OCI-LY3 (cell line): ENCODE data around the gene EBP.
A peak's percentile ranks its signal among the peaks of the same experiment; 100 is the strongest.

Source experiments
- H2AFZ ChIP-seq: fragments of 200-600, 300-600 bp; shearing (Covaris generic); 2 replicates; pipeline ENCODE4 v1.6.0; 2014; ENCODE audit warnings: antibody characterized with exemption, low read depth, low read length
- H3K27ac ChIP-seq: fragments of 200-600, 300-600 bp; sonication (generic); 2 replicates; pipeline ENCODE4 v1.5.1; 2014; ENCODE audit warnings: mild to moderate bottlenecking, low read length, moderate library complexity, mixed read lengths
- H3K27me3 ChIP-seq: fragments of 200-600, 300-600 bp; sonication (generic); 2 replicates; pipeline ENCODE4 v1.6.1; 2014; ENCODE audit warnings: low read depth, low read length, mixed read lengths
- H3K36me3 ChIP-seq: fragments of 200-600, 300-600 bp; sonication (generic); replicated peaks from 2 replicates; pipeline ENCODE3; 2014; ENCODE audit warnings: low read depth, low read length, mixed read lengths
- H3K4me1 ChIP-seq: fragments of 300-600, 200-600 bp; sonication (generic); 2 replicates; pipeline ENCODE4 v1.6.1; 2014; ENCODE audit warnings: low read length, mixed read lengths
- H3K4me2 ChIP-seq: fragments of 200-600, 300-600 bp; sonication (generic); 2 replicates; pipeline ENCODE4 v1.6.1; 2014; ENCODE audit warnings: low read length, mixed read lengths
- H3K4me3 ChIP-seq: fragments of 300-600, 200-600 bp; sonication (generic); 2 replicates; pipeline ENCODE4 v1.5.1; 2014; ENCODE audit warnings: antibody characterized with exemption, mild to moderate bottlenecking, low read length, moderate library complexity
- H3K79me2 ChIP-seq: fragments of 300-600, 200-600 bp; shearing (Covaris generic); 2 replicates; pipeline ENCODE4 v1.6.1; 2014; ENCODE audit warnings: mild to moderate bottlenecking, low read length, mixed read lengths
- H3K9ac ChIP-seq: fragments of 300-600, 200-600 bp; shearing (Covaris generic); 2 replicates; pipeline ENCODE4 v1.6.0; 2014; ENCODE audit warnings: mild to moderate bottlenecking, low read length, moderate library complexity
- H3K9me3 ChIP-seq: fragments of 200-600, 300-600 bp; shearing (Covaris generic); 2 replicates; pipeline ENCODE4 v1.6.1; 2014; ENCODE audit warnings: low read length, mixed read lengths; ENCODE audit not compliant: insufficient read depth
- H4K20me1 ChIP-seq: fragments of 200-600, 300-600 bp; sonication (generic); 2 replicates; pipeline ENCODE4 v1.6.1; 2016; ENCODE audit warnings: low read length, mixed read lengths; ENCODE audit not compliant: insufficient read depth
- CTCF ChIP-seq: fragments of 200-600, 300-600 bp; sonication (generic); IDR thresholded peaks from 2 replicates; pipeline ENCODE4 v1.5.1; 2014; ENCODE audit warnings: antibody characterized with exemption, low read length, low read depth
- EZH2phosphoT487 ChIP-seq: fragments of 200-600 bp; shearing (Covaris generic); IDR thresholded peaks from 2 replicates; pipeline ENCODE4 v1.6.1; 2018; ENCODE audit warnings: antibody characterized with exemption, mixed run types, low read depth

EBP gene

GRCh38 chrX:48476919-48477318 lies 44.7 kb upstream of the EBP start:
- Histone ChIP-seq H3K4me1 (peaks cover 15% of the 10 kb centered on the region), H2AFZ (no peak overlapping the region), H3K36me3 (peaks cover 5% of the 10 kb centered on the region), H3K27me3 (no peaks in the 10 kb centered on the region), H3K79me2 (peaks cover 55% of the 10 kb centered on the region), H3K27ac (no peak overlapping the region), H3K4me2 (peak overlapping the region; percentile 66), H3K4me3 (peak overlapping the region; percentile 94), H3K9ac (peak overlapping the region; percentile 98), H4K20me1 (no peaks in the 10 kb centered on the region), H3K9me3 (no peaks in the 10 kb centered on the region)
- TF ChIP-seq CTCF (no peak), EZH2phosphoT487 (no peak)

GRCh38 chrX:48477960-48478755 lies 43.5 kb upstream of the EBP start:
- Histone ChIP-seq H3K9ac (no peak overlapping the region), H2AFZ (no peak overlapping the region), H3K27me3 (no peaks in the 10 kb centered on the region), H4K20me1 (no peaks in the 10 kb centered on the region), H3K4me1 (peaks cover 15% of the 10 kb centered on the region), H3K9me3 (no peaks in the 10 kb centered on the region), H3K4me2 (no peak overlapping the region), H3K4me3 (no peak overlapping the region), H3K79me2 (peaks cover 55% of the 10 kb centered on the region), H3K36me3 (peaks cover 6% of the 10 kb centered on the region), H3K27ac (no peak overlapping the region)
- TF ChIP-seq CTCF: no peak
- no peak for TF ChIP-seq EZH2phosphoT487

GRCh38 chrX:48478806-48479205 lies 42.8 kb upstream of the EBP start:
- no peaks in the 10 kb centered on the region for H3K27me3 ChIP-seq
- H3K79me2 ChIP-seq: peaks cover 55% of the 10 kb centered on the region
- H3K27ac ChIP-seq: no peak overlapping the region
- no peaks in the 10 kb centered on the region for H4K20me1 ChIP-seq
- H3K4me2 ChIP-seq: no peak overlapping the region
- H3K9me3 ChIP-seq: no peaks in the 10 kb centered on the region
- H2AFZ ChIP-seq: no peak overlapping the region
- no peak overlapping the region for H3K9ac ChIP-seq
- H3K36me3 ChIP-seq: peaks cover 9% of the 10 kb centered on the region
- H3K4me3 ChIP-seq: no peak overlapping the region
- H3K4me1 ChIP-seq: peaks cover 15% of the 10 kb centered on the region
- no peak for TF ChIP-seq CTCF
- no peak for TF ChIP-seq EZH2phosphoT487

GRCh38 chrX:48480142-48480541 lies 41.5 kb upstream of the EBP start:
- Histone ChIP-seq H3K4me3 (no peak overlapping the region), H2AFZ (no peak overlapping the region), H3K9ac (no peak overlapping the region), H3K4me1 (peaks cover 6% of the 10 kb centered on the region), H4K20me1 (no peaks in the 10 kb centered on the region), H3K79me2 (peaks cover 49% of the 10 kb centered on the region), H3K36me3 (peaks cover 9% of the 10 kb centered on the region), H3K27ac (no peak overlapping the region), H3K4me2 (no peak overlapping the region), H3K9me3 (no peaks in the 10 kb centered on the region), H3K27me3 (no peaks in the 10 kb centered on the region)
- TF ChIP-seq EZH2phosphoT487: no peak
- no peak for TF ChIP-seq CTCF
